Left renal pelvis (tissue), 4 donors: ENCODE measurements around the gene MEPCE. TPM values are rescaled to one million over a fixed set of nuclear protein-coding genes. Genes with fewer than 3 reads are reported as not detected.
A peak's percentile ranks its signal among the peaks of the same experiment; 100 is the strongest.
"Not testable (repeated sequence)": the region's sequence is repeated elsewhere in the genome, so short reads cannot be mapped to it uniquely, and the experiment has no call there.

Experiments used
- DNase-seq, 4 donors: peaks; one replicate each; pipeline ENCODE4 v3.0.0-alpha.2; 2013; ENCODE audit warnings: low read depth in 4 of 4, low spot score in 3 of 4
- polyA plus RNA-seq, 4 donors: library from polyadenylated mRNA; unstranded; fragments of 120-200 nt; gene quantifications; one replicate each; pipeline ENCODE4 v1.2.1, GENCODE V29; 2013; ENCODE audit not compliant: insufficient read length in 4 of 4

MEPCE gene, protein sequence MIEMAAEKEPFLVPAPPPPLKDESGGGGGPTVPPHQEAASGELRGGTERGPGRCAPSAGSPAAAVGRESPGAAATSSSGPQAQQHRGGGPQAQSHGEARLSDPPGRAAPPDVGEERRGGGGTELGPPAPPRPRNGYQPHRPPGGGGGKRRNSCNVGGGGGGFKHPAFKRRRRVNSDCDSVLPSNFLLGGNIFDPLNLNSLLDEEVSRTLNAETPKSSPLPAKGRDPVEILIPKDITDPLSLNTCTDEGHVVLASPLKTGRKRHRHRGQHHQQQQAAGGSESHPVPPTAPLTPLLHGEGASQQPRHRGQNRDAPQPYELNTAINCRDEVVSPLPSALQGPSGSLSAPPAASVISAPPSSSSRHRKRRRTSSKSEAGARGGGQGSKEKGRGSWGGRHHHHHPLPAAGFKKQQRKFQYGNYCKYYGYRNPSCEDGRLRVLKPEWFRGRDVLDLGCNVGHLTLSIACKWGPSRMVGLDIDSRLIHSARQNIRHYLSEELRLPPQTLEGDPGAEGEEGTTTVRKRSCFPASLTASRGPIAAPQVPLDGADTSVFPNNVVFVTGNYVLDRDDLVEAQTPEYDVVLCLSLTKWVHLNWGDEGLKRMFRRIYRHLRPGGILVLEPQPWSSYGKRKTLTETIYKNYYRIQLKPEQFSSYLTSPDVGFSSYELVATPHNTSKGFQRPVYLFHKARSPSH
- 10 to 100 TPM; 46.6 to 64.1 (median 53.9) TPM for polyA plus RNA-seq

DNA sequence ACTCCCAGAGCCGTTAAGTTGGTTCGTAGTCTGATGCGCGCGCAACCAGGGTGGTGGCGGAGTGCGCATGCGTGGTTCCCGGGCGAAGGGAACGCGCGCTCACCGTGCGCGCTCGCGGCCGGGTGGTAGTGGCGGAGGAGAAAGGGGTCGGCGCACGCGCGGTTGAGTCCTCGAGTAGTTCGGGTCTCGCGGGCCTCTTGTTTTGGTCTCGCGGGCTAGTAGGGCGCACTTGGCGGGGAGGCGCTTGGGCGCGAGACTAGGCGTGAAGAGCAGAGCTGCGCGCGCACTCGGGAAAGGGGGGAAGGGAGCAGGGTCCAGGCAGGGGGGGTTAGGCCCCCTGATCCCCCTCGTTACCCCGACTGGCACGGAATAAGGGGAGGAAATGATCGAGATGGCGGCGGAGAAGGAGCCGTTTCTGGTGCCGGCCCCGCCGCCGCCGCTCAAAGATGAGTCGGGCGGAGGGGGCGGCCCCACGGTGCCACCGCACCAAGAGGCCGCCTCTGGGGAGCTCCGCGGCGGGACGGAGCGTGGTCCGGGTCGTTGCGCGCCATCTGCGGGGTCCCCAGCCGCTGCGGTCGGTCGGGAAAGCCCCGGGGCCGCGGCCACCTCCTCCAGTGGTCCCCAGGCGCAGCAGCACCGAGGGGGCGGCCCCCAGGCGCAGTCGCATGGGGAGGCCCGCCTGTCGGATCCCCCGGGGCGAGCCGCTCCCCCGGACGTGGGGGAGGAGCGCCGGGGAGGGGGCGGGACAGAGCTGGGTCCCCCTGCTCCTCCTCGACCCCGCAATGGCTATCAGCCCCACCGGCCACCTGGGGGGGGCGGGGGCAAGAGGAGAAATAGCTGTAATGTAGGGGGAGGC lies at the start of gene MEPCE:
MEPCE (plus strand) TSS at position 195 of the 856 bp plus-strand sequence; CDS start at position 383, 188 bp downstream.
- DNase-seq, result peak; percentile 88 to 93 (median 89)

GRCh38 chr7:100380196-100380595 lies 49.4 kb upstream of the MEPCE start:
- DNase-seq, result no peak

DNA sequence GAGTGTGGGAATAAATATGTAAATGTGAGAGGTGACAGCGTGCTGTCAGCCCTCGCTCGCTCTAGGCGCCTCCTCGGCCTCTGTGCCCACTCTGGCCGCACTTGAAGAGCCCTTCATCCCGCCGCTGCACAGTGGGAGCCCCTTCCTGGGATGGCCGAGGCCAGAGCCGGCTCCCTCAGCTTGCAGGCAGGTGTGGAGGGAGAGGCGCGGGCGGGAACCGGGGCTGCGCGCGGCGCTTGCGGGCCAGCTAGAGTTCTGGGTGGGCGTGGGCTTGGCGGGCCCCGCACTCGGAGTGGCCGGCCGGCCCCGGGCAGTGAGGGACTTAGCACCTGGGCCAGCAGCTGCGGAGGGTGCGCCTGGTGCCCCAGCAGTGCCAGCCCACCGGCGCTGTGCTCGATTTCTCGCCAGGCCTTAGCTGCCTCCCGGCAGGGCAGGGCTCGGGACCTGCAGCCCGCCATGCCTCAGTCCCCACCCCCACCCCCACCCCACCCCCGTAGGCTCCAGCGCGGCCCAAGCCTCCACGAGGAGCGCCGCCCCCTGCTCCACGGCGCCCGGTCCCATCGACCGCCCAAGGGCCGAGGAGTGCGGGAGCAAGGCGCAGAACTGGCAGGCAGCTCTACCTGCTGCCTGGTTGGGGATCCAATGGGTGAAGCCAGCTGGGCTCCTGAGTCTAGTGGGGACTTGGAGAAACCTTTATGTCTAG lies 47.9 kb upstream of the MEPCE start:
- DNase-seq, result not testable (repeated sequence)

GRCh38 chr7:100382234-100382853 lies 47.3 kb upstream of the MEPCE start:
- not testable (repeated sequence) for DNase-seq

GRCh38 chr7:100384628-100385294 lies 44.9 kb upstream of the MEPCE start:
- DNase-seq, result no peak

DNA sequence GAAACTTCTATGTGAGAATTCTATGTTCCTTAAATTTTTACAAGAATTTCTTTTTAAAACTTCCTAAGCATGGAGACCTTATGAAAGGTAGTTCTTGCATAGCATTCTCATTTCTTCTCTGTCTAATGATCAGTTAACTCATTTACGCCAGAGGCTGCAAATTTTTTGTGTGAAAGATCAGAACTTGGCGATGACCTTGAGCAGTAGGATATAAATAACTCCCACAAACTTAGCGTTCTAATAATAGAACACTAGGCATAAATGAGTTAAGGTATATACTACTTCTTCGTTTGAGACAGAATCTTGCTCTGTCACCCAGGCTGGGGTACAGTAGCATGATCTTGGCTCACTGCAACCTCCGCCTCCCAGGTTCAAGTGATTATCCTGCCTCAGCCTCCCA lies 42.7 kb upstream of the MEPCE start:
- no peak for DNase-seq

- DNase-seq, result no peak
Observed at GRCh38 chr7:100387695-100388094, 41.9 kb upstream of the MEPCE start.

DNA sequence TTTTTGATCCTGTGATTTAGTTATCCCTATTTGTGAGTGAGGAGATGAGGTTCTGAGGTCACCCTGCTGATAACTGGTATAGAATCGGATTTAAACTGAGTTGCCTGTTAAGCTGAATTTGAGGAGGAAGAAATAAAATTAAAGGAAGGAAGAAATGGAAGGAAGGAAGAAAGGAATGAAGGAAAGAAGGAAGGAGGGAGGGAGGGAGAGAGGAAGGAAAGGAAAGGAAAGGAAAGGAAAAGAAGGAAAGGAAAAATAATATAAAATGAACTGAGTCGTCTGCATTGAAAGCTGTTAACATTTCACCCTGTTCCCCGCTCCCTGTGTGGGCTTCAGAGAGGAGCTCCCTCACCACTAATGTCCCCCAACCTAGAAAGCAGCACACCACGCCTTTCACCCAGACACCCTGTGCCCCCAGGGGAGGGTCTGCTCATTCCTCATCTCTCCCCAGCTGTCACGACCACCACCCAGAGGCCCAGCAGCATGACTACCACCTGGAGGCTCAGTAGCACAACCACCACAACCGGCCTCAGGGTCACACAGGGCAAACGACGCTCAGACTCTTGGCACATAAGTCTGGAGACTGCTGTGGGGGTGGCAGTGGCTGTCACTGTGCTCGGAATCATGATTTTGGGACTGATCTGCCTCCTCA lies 40.1 kb upstream of the MEPCE start:
- no peak for DNase-seq

DNA sequence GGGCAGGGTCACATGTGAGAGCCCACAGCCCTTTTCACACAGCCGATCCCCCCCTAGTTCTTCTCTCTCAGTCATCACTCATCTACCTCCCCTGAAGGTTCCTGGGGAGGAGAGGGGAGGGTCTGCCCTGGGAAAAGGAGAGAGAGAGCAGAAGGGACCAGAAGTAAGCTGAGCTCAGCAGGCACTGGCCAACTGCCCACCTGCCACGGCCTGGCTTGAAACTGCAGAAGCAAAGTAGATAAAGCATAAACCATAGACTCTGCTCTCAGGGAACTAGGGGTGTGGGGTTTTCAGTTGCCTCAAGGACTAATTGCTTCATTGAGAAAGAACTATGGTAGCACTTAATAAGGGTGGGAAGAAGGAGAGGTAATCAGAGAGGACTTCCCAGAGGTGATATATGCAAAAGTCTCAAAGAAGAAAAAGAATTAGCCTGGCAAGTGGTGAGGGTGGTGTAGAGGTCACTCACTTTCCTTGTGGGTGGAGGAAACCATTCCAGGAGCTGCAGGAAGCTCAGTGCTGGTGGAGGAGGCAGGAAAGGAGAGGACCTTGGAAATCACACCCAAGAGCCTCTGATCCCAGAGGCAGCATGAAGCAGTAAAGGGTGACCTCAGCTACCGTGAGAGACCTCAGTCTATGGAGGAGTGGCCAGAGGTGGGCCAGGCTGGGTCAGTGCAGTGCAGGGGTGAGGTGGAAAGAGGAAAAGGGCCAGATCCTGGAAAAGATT lies 39.2 kb upstream of the MEPCE start:
- no peak for DNase-seq

- no peak for DNase-seq
Observed at GRCh38 chr7:100393233-100393905, 36.3 kb upstream of the MEPCE start.

DNA sequence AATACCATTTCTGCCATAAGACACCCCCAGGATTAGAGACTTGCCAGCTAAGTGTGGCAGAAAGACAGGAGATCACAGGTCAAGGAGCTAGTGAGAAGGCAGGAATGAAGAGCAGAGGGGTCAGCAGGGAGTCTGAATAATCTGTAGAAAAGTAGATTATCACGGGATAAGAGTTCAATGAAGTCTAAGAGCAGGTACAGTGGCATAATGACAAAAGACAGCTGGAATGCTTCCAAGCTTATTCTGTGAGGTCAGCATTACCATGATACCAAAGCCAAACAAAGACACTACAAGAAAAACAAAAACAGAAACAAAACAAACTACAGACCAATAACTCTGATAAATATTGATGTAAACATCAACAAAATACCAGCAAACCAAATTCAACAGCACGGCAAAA lies 35.6 kb upstream of the MEPCE start:
- no peak for DNase-seq

DNA sequence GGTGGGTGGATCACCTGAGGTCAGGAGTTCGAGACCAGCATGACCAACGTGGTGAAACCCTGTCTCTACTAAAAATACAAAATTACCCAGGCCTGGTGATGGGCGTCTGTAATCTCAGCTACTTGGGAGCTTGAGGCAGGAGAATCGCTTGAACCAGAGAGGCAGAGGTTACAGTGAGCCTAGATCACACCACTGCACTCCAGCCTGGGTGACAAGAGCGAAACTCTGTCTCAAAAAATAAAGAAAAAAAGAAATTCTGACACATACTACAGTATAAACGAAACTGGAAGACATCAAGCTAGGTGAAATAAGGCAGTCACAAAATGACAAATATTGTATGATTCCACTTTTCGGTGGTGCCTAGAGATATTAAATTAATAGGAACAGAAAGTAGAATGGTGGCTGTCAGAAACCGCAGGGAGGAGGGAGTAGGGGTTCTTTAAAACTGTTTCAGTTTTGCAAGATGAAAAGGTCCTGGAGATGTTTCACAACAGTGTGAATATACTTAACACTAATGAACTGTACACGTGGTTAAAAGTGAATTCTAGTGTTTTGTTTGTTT lies 33.1 kb upstream of the MEPCE start:
- DNase-seq, result no peak

DNA sequence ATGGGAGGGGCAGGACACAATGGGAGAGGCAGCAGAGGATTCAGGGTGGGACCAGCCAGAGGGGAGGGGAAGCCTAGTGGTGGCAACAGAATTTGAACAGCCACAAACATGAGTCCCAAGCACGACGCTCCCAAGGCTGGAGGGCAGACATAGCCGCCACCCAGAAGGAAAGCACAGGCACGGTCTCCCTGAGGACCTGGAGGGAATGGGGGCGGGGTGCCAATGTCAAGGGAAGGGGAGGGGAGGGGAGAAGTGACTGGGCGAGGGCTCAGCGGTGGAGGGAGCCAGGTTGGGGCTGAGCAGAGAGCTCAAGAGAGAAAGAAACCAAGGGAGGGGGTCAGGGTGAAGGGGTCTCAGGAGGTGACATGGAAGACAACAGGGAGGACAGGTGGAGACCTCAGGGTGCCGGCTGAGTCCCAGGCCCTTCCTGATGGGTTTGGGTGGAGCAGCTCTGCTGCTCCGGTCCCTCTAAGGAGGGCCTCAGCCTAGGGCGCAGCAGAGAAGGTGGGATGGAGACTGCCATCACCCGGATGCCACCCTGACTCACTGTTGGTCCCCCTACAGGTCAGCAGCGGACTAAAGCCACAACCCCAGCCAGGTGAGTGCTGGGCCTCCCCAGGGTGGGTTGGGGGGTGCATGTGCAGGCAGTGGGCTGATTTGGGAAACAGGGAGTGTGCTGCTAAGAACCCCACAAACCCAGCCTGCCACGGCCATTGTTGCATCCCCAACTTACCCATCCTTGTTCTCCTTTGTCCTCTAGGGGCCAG lies 32.1 kb upstream of the MEPCE start:
- no peak for DNase-seq

DNA sequence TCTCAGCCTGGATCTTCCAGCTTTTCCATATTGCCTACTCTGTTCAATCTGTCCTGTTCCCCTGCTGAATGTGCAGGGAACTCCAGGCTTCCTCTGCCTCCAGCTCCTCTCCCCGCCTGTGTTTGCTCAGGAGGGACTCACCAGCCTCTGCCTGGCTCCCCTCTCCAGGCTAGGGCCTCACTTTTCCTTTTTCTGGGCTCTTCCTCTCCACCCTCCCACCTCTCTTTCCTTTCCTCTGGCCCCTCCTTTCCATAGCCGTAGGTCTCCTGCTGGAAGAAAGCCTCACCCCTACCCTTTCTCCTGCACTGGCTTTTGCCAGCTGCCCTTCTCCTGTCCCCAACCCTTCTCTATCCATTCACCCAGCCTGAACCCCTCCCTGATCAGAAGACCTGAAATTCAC lies 31.4 kb upstream of the MEPCE start:
- DNase-seq, result no peak

DNA sequence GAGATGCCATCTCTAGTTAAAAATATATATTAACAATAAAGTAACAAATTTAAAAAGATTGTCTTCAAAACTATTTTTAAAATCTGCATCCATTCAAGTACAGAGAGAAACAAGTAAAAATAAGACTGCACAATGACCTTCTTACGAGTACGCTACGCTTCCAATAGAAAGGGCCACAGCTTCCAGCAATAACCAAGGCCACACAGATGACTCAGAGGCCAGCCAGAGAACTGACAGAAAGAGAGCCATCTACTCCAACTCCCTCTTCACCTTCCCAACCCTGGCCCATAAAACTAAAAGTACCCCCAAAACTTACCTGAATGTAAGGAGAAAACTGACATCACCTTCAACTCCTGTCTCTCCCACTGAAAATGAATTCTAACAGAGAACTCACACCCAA lies 29.6 kb upstream of the MEPCE start:
- DNase-seq, result no peak

GRCh38 chr7:100400656-100401055 lies 29.0 kb upstream of the MEPCE start:
- DNase-seq, result peak in 3 of 4 donors; percentile 26 to 36 (median 30)

- no peak for DNase-seq
Observed at GRCh38 chr7:100401811-100402210, 27.8 kb upstream of the MEPCE start.
